ENCODE measurements around the gene NOP53. TPM values are rescaled to one million over a fixed set of nuclear protein-coding genes. Genes with fewer than 3 reads are reported as not detected.
"Not testable (repeated sequence)": the region's sequence is repeated elsewhere in the genome, so short reads cannot be mapped to it uniquely, and the experiment has no call there.

Gene NOP53
- total RNA-seq, 2 experiments from 2014 or later, result 259 to 268 TPM

GRCh38 chr19:47720669-47721422, 24.5 kb upstream of the NOP53 start:
- no peaks in the 10 kb centered on the region for H3K36me3 Mint-ChIP-seq
- H3K27me3 Mint-ChIP-seq, result peaks cover 14% of the 10 kb centered on the region
- H3K4me1 Mint-ChIP-seq (ENCODE audit: low read depth), result no peaks in the 10 kb centered on the region
- H3K27ac Mint-ChIP-seq, result no peak overlapping the region
- ChIA-PET POLR2A (no interaction called here), CTCF (no interaction called here)
- H3K4me3 Mint-ChIP-seq, result no peak overlapping the region
- intact Hi-C loops (cut with micrococcal nuclease), result no loop called here
- DNase-seq, result no peak
- H3K9me3 Mint-ChIP-seq, result no peaks in the 10 kb centered on the region

- Mint-ChIP-seq H3K4me1 (ENCODE audit: low read depth) (peaks cover 3% of the 10 kb centered on the region), H3K27ac (peak overlapping the region; percentile 51), H3K27me3 (peaks cover 18% of the 10 kb centered on the region), H3K36me3 (no peaks in the 10 kb centered on the region), H3K9me3 (no peaks in the 10 kb centered on the region), H3K4me3 (no peak overlapping the region)
- DNase-seq, result peak; percentile 60
- POLR2A ChIA-PET, result interaction anchor here (1.3 kb wide), 1 partner anchor 18 kb away, joined by 5 read pairs; no protein-coding TSS in a partner anchor
- CTCF ChIA-PET, result interaction anchor here (1.0 to 3.7 kb wide), 6 partner anchors 11 to 287 kb away, joined by 3 to 28 read pairs (median 7); partner anchors contain the start of genes EHD2 and KPTN
- intact Hi-C loops (cut with micrococcal nuclease), result loop anchor here (1.0 kb wide), 1 partner anchor 20 kb away; no protein-coding TSS in a partner anchor
Observed at GRCh38 chr19:47723581-47723940, 21.8 kb upstream of the NOP53 start.

- CTCF ChIA-PET, result interaction anchor here (0.9 to 3.7 kb wide), 5 partner anchors 13 to 26 kb away, joined by 3 to 28 read pairs (median 4); partner anchors contain the start of gene EHD2
- peaks cover 29% of the 10 kb centered on the region for H3K27me3 Mint-ChIP-seq
- DNase-seq, result no peak
- intact Hi-C loops (cut with micrococcal nuclease), result no loop called here
- no peaks in the 10 kb centered on the region for H3K36me3 Mint-ChIP-seq
- H3K27ac Mint-ChIP-seq, result no peak overlapping the region
- H3K4me3 Mint-ChIP-seq, result no peak overlapping the region
- peaks cover 20% of the 10 kb centered on the region for H3K4me1 Mint-ChIP-seq (ENCODE audit: low read depth)
- H3K9me3 Mint-ChIP-seq, result no peaks in the 10 kb centered on the region
- POLR2A ChIA-PET, result interaction anchor here (0.6 kb wide), 1 partner anchor 54 kb away, joined by 3 read pairs; no protein-coding TSS in a partner anchor
Observed at GRCh38 chr19:47725759-47726401, 19.5 kb upstream of the NOP53 start.

GRCh38 chr19:47726467-47726866, 18.9 kb upstream of the NOP53 start:
- Mint-ChIP-seq H3K27ac (no peak overlapping the region), H3K4me1 (ENCODE audit: low read depth) (peaks cover 20% of the 10 kb centered on the region), H3K4me3 (no peak overlapping the region), H3K9me3 (no peaks in the 10 kb centered on the region), H3K36me3 (no peaks in the 10 kb centered on the region), H3K27me3 (peaks cover 30% of the 10 kb centered on the region)
- CTCF ChIA-PET, result interaction anchor here (0.6 to 1.6 kb wide), 4 partner anchors 12 to 27 kb away, joined by 3 to 6 read pairs (median 4); partner anchors contain the start of gene EHD2
- POLR2A ChIA-PET, result no interaction called here
- intact Hi-C loops (cut with micrococcal nuclease), result no loop called here
- no peak for DNase-seq

GRCh38 chr19:47728295-47728694, 17.1 kb upstream of the NOP53 start:
- Mint-ChIP-seq H3K4me1 (ENCODE audit: low read depth) (peaks cover 20% of the 10 kb centered on the region), H3K27me3 (peaks cover 28% of the 10 kb centered on the region)
- ChIA-PET POLR2A (interaction anchor here (0.7 kb wide), 1 partner anchor 40 kb away, joined by 4 read pairs; no protein-coding TSS in a partner anchor), CTCF (interaction anchor here (1.4 kb wide), 1 partner anchor 15 kb away, joined by 5 read pairs; the partner anchor contains the start of gene EHD2)
- H3K27ac Mint-ChIP-seq; DNase-seq; H3K9me3 Mint-ChIP-seq; intact Hi-C loops (cut with micrococcal nuclease); H3K4me3 Mint-ChIP-seq; H3K36me3 Mint-ChIP-seq: not testable (repeated sequence)

GRCh38 chr19:47729468-47729798, 15.9 kb upstream of the NOP53 start:
- Mint-ChIP-seq H3K9me3 (no peaks in the 10 kb centered on the region), H3K27me3 (peaks cover 26% of the 10 kb centered on the region), H3K4me3 (peak overlapping the region; percentile 74), H3K27ac (peak overlapping the region; percentile 33), H3K36me3 (no peaks in the 10 kb centered on the region), H3K4me1 (ENCODE audit: low read depth) (peaks cover 20% of the 10 kb centered on the region)
- intact Hi-C loops (cut with micrococcal nuclease), result no loop called here
- CTCF ChIA-PET, result interaction anchor here (0.6 to 1.4 kb wide), 3 partner anchors 16 to 482 kb away, joined by 3 to 5 read pairs (median 3); partner anchors contain the start of gene EHD2
- POLR2A ChIA-PET, result interaction anchor here (0.6 kb wide), 1 partner anchor 14 kb away, joined by 3 read pairs; no protein-coding TSS in a partner anchor
- peak; percentile 52 for DNase-seq

- Mint-ChIP-seq H3K27me3 (peaks cover 26% of the 10 kb centered on the region), H3K4me3 (peak overlapping the region; percentile 74), H3K9me3 (no peaks in the 10 kb centered on the region), H3K36me3 (no peaks in the 10 kb centered on the region), H3K4me1 (ENCODE audit: low read depth) (peaks cover 20% of the 10 kb centered on the region), H3K27ac (no peak overlapping the region)
- ChIA-PET POLR2A (no interaction called here), CTCF (interaction anchor here (0.6 to 1.4 kb wide), 3 partner anchors 17 to 483 kb away, joined by 3 to 5 read pairs (median 3); partner anchors contain the start of gene EHD2)
- peak; percentile 75 for DNase-seq
- intact Hi-C loops (cut with micrococcal nuclease), result no loop called here
Observed at GRCh38 chr19:47729799-47730520, 15.4 kb upstream of the NOP53 start.

- ChIA-PET POLR2A (no interaction called here), CTCF (interaction anchor here (1.2 kb wide), 1 partner anchor 31 kb away, joined by 3 read pairs; no protein-coding TSS in a partner anchor)
- no peaks in the 10 kb centered on the region for H3K36me3 Mint-ChIP-seq
- no peaks in the 10 kb centered on the region for H3K9me3 Mint-ChIP-seq
- intact Hi-C loops (cut with micrococcal nuclease), result no loop called here
- H3K4me3 Mint-ChIP-seq, result peak overlapping the region; percentile 74
- H3K27ac Mint-ChIP-seq, result no peak overlapping the region
- peaks cover 20% of the 10 kb centered on the region for H3K4me1 Mint-ChIP-seq (ENCODE audit: low read depth)
- peaks cover 26% of the 10 kb centered on the region for H3K27me3 Mint-ChIP-seq
- DNase-seq, result no peak
Observed at GRCh38 chr19:47730521-47730889, 14.8 kb upstream of the NOP53 start.

- Mint-ChIP-seq H3K4me3 (no peak overlapping the region), H3K27me3 (peaks cover 26% of the 10 kb centered on the region), H3K9me3 (no peaks in the 10 kb centered on the region), H3K27ac (peak overlapping the region; percentile 28), H3K4me1 (ENCODE audit: low read depth) (peaks cover 20% of the 10 kb centered on the region), H3K36me3 (no peaks in the 10 kb centered on the region)
- POLR2A ChIA-PET, result no interaction called here
- CTCF ChIA-PET, result interaction anchor here (0.9 kb wide), 1 partner anchor 18 kb away, joined by 4 read pairs; the partner anchor contains the start of gene EHD2
- intact Hi-C loops (cut with micrococcal nuclease), result no loop called here
- DNase-seq, result no peak
Observed at GRCh38 chr19:47730910-47731309, 14.4 kb upstream of the NOP53 start.

GRCh38 chr19:47735131-47735530, 10.2 kb upstream of the NOP53 start:
- CTCF ChIA-PET, result interaction anchor here (0.9 to 2.2 kb wide), 5 partner anchors 9 to 35 kb away, joined by 3 to 7 read pairs (median 3); no protein-coding TSS in a partner anchor

GRCh38 chr19:47740866-47741519, 4.4 kb upstream of the NOP53 start:
- H3K36me3 Mint-ChIP-seq, result peaks cover 5% of the 10 kb centered on the region
- no peak overlapping the region for H3K27ac Mint-ChIP-seq
- no peak overlapping the region for H3K4me3 Mint-ChIP-seq
- POLR2A ChIA-PET, result interaction anchor here (0.8 kb wide), 1 partner anchor 18 kb away, joined by 5 read pairs; no protein-coding TSS in a partner anchor
- CTCF ChIA-PET, result interaction anchor here (1.0 to 9.8 kb wide), 4 partner anchors 27 to 304 kb away, joined by 4 to 183 read pairs (median 5); partner anchors contain the start of gene EHD2
- no peak for DNase-seq
- peaks cover 25% of the 10 kb centered on the region for H3K4me1 Mint-ChIP-seq (ENCODE audit: low read depth)
- intact Hi-C loops (cut with micrococcal nuclease), result loop anchor here (10.0 kb wide), 1 partner anchor 594 kb away; no protein-coding TSS in a partner anchor
- peaks cover 2% of the 10 kb centered on the region for H3K27me3 Mint-ChIP-seq
- no peaks in the 10 kb centered on the region for H3K9me3 Mint-ChIP-seq

More at GRCh38 chr19:47735131-47735530, 10.2 kb upstream of the NOP53 start:
- H3K27ac Mint-ChIP-seq, result no peak overlapping the region
- peaks cover 5% of the 10 kb centered on the region for H3K4me1 Mint-ChIP-seq (ENCODE audit: low read depth)
- H3K27me3 Mint-ChIP-seq, result peaks cover 12% of the 10 kb centered on the region
- no peaks in the 10 kb centered on the region for H3K36me3 Mint-ChIP-seq
- H3K4me3 Mint-ChIP-seq, result no peak overlapping the region
- no peak for DNase-seq
- intact Hi-C loops (cut with micrococcal nuclease), result no loop called here
- H3K9me3 Mint-ChIP-seq, result no peaks in the 10 kb centered on the region
- POLR2A ChIA-PET, result no interaction called here
